HG02884 (cell line): ENCODE measurements around the gene FTSJ1.

ENCODE experiments used
- ATAC-seq: cut with Tn5 transposase; IDR thresholded peaks from one replicate; pipeline ENCODE4 v1.9.1; 2021; ENCODE audit warnings: mild to moderate bottlenecking, moderate library complexity; ENCODE audit not compliant: unreplicated experiment

The FTSJ1 gene

GRCh38 chrX:48470110-48470832, 5.7 kb upstream of the FTSJ1 start, which contains the start of gene SLC38A5:
Gene SLC38A5, minus strand, starts transcription at chrX:48470260. Its CDS starts 2,336 bp downstream, at chrX:48467924.
- ATAC-seq, result no peak

- ATAC-seq, result no peak
Observed at GRCh38 chrX:48470833-48471118, 5.2 kb upstream of the FTSJ1 start.

GRCh38 chrX:48471504-48471903, 4.5 kb upstream of the FTSJ1 start:
- ATAC-seq, result no peak

- ATAC-seq, result no peak
Observed at GRCh38 chrX:48472225-48472624, 3.8 kb upstream of the FTSJ1 start.

GRCh38 chrX:48472851-48473703, 2.9 kb upstream of the FTSJ1 start:
- ATAC-seq, result no peak

- no peak for ATAC-seq
Observed at GRCh38 chrX:48473704-48473990, 2.4 kb upstream of the FTSJ1 start.

GRCh38 chrX:48474127-48474526, 1.9 kb upstream of the FTSJ1 start:
- no peak for ATAC-seq

- no peak for ATAC-seq
Observed at GRCh38 chrX:48474581-48474980, 1.4 kb upstream of the FTSJ1 start.

- no peak for ATAC-seq
Observed at GRCh38 chrX:48475296-48475695, 703 bp upstream of the FTSJ1 start.

- ATAC-seq, result no peak
Observed at GRCh38 chrX:48476919-48477318, 920 bp downstream of the FTSJ1 start.

GRCh38 chrX:48477960-48478755, 2.2 kb downstream of the FTSJ1 start:
- ATAC-seq, result no peak

GRCh38 chrX:48478806-48479205, 2.8 kb downstream of the FTSJ1 start:
- no peak for ATAC-seq

GRCh38 chrX:48480142-48480541, 4.1 kb downstream of the FTSJ1 start:
- ATAC-seq, result no peak

GRCh38 chrX:48480583-48480982, 4.6 kb downstream of the FTSJ1 start:
- no peak for ATAC-seq

GRCh38 chrX:48482526-48482925, 6.5 kb downstream of the FTSJ1 start:
- ATAC-seq, result no peak

GRCh38 chrX:48487362-48487798, 11.4 kb downstream of the FTSJ1 start:
- ATAC-seq, result no peak

- no peak for ATAC-seq
Observed at GRCh38 chrX:48488034-48488433, 12.0 kb downstream of the FTSJ1 start.

- no peak for ATAC-seq
Observed at GRCh38 chrX:48489296-48489695, 13.3 kb downstream of the FTSJ1 start.

GRCh38 chrX:48489892-48490291, 13.9 kb downstream of the FTSJ1 start:
- ATAC-seq, result no peak

GRCh38 chrX:48490661-48491060, 14.7 kb downstream of the FTSJ1 start:
- ATAC-seq, result no peak

- ATAC-seq, result no peak
Observed at GRCh38 chrX:48491809-48492208, 15.8 kb downstream of the FTSJ1 start.
